GM03348 (cell line): ENCODE measurements around the gene ZNF593OS.

Experiments used
- DNase-seq: peaks from one replicate; pipeline ENCODE4 v3.0.0; 2012; ENCODE audit warnings: low spot score

The ZNF593OS gene

GRCh38 chr1:26158908-26159742 lies 12.5 kb downstream of the ZNF593OS start, which contains the start of gene FAM110D:
Gene FAM110D (plus strand): TSS chr1:26159079. CDS start chr1:26161292, 2,213 bp downstream.
- no peak for DNase-seq

GRCh38 chr1:26158271-26158907 lies 13.2 kb downstream of the ZNF593OS start:
- DNase-seq, result no peak

- no peak for DNase-seq
Measured at GRCh38 chr1:26156285-26157038, 15.2 kb downstream of the ZNF593OS start.

GRCh38 chr1:26155370-26156284 lies 16.0 kb downstream of the ZNF593OS start:
- no peak for DNase-seq

GRCh38 chr1:26154750-26155149 lies 16.9 kb downstream of the ZNF593OS start:
- DNase-seq, result no peak

GRCh38 chr1:26153966-26154532 lies 17.6 kb downstream of the ZNF593OS start:
- DNase-seq, result no peak

GRCh38 chr1:26148887-26149286 lies 22.7 kb downstream of the ZNF593OS start:
- no peak for DNase-seq

GRCh38 chr1:26145960-26146294 lies 25.7 kb downstream of the ZNF593OS start:
- no peak for DNase-seq

- DNase-seq, result peak; percentile 88
Measured at GRCh38 chr1:26145041-26145959, 26.3 kb downstream of the ZNF593OS start.

- no peak for DNase-seq
Measured at GRCh38 chr1:26142159-26142558, 29.5 kb downstream of the ZNF593OS start.

GRCh38 chr1:26138974-26139558 lies 32.6 kb downstream of the ZNF593OS start:
- DNase-seq, result no peak

- no peak for DNase-seq
Measured at GRCh38 chr1:26134466-26134865, 37.2 kb downstream of the ZNF593OS start.

- no peak for DNase-seq
Measured at GRCh38 chr1:26132834-26133167, 38.8 kb downstream of the ZNF593OS start.

GRCh38 chr1:26132128-26132833 lies 39.4 kb downstream of the ZNF593OS start:
- DNase-seq, result no peak

GRCh38 chr1:26130695-26131094 lies 40.9 kb downstream of the ZNF593OS start:
- DNase-seq, result no peak

GRCh38 chr1:26129778-26130177 lies 41.9 kb downstream of the ZNF593OS start:
- no peak for DNase-seq

GRCh38 chr1:26127235-26128163 lies 44.1 kb downstream of the ZNF593OS start:
- DNase-seq, result no peak
